Left colon (tissue), 2 donors: Measurements from ENCODE around the gene AGRP. TPM values are rescaled to one million over a fixed set of nuclear protein-coding genes. Genes with fewer than 3 reads are reported as not detected.
"Not testable (repeated sequence)": the region's sequence is repeated elsewhere in the genome, so short reads cannot be mapped to it uniquely, and the experiment has no call there.

Experiments used
- ATAC-seq: fragments of 200-7000 bp; cut with Tn5 transposase; one replicate; pipeline ENCODE4 v1.9.1; 2020; ENCODE audit warnings: mild to moderate bottlenecking, moderate library complexity
- DNase-seq, 2 donors: peaks; one replicate each; pipeline ENCODE4 v3.0.0-alpha.2; 2020
- intact Hi-C, 2 donors: fragments of 100-400 bp; cut with DNase I in 1 of 2; cut with micrococcal nuclease in 1 of 2; formaldehyde crosslinking; loops; one replicate each; pipeline versions ENCODE4 v1.11.2 to v1.14.0; 2022; cut with DNase I, micrococcal nuclease
- total RNA-seq, 2 donors: library from RNA; stranded (reverse); fragmentation: NEBNext Ultra II Directional; extraction: Animal tissue kit (Norgen Biotek cat#: 25700); gene quantifications; one replicate each; pipeline ENCODE4 v1.2.1, GENCODE V29; 2021
- donor health status: DM: no; HTN: no; CAD: no.
- donor health status: DM: yes; HTN: yes; CAD: no.

The AGRP gene
- total RNA-seq, 2 donors from 2014 or later, result not detected

DNA sequence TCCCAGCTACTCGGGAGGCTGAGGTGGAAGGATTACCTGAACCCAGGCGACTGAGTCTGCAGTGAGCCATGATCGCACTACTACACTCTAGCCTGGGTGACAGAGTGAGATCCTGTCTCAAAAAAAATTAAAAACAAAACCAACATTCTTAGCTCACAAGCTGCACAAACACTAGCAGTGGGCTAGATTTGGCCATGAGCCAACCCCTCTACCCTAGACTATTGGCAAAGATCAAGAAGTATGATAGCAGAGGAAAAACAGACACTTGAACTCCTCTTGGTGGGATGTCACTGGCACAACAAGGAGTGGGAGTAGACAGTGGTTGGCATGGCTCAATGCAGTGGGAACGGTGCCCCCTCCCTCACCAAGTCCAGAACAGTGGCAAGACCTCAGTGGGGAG lies 25.7 kb upstream of the AGRP start:
- DNase-seq, result no peak
- ATAC-seq, result no peak
- intact Hi-C loops, result no loop called here

DNA sequence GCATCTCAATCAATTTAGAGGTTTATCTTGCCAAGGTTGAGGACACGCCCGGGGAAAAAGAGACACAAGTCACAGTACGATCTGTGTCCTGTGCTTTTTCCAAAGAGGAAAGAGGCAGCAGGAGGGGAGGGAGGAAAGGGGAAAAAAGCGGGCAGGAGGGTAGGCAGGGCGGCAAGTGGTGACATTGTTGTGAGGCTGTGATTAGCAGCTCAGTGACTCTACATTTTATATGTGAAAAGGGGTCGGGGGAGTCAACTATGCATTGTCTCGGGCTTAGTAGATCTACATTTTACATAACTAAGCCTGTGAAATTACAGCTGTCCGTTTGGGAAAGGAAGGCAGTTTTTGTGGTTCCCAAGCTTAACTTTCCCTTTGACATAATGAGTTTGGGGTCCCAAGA lies 23.1 kb upstream of the AGRP start:
- ATAC-seq (no peak), DNase-seq (no peak)
- intact Hi-C loops, result no loop called here

DNA sequence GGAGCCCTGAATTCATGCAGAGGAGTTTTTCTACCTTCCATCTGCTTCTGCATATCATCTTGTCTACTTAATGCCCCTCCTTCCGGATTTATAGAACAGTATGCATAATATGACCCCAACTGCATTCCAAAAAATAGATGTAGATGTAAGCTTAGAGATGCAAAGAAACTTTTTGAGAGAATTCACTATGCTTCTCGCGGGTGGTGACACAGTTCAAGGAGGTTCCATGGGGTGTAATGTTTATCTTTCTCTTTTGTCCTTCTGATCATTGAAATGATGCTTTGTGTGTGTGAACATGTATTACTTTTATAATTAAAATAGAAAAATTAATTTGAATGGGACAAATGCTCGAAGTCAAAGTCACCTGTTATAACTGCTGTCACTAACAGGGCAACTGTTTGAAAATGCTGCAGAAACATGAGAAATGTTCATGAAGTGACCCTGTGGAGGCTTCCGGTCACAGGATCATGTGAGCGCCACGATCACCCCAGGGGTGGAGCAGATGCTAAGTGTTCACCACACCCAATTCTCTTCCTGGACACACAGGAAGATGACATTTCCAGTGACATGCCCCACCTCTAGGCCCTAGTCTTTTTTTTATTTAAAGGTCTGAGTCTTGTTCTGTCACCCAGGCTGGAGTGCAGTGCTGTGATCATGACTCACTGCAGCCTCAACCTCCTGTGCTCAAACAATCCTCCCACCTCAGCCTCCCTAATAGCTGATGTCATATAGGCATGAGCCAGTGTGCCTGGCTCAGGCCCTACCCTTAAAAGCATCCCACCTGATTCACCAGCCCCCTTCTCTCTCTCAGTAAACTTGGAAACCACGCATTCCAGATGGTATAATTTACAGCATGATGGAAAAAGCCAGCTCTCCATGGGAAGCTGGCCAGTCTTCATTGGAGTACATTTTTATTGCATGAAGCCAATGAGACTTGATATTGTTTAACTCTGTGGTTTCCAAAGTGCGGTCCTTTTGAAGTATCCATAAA lies 21.0 kb upstream of the AGRP start:
- ATAC-seq (peak; percentile 99), DNase-seq (peak; percentile 62 to 80)
- intact Hi-C loops, result no loop called here

DNA sequence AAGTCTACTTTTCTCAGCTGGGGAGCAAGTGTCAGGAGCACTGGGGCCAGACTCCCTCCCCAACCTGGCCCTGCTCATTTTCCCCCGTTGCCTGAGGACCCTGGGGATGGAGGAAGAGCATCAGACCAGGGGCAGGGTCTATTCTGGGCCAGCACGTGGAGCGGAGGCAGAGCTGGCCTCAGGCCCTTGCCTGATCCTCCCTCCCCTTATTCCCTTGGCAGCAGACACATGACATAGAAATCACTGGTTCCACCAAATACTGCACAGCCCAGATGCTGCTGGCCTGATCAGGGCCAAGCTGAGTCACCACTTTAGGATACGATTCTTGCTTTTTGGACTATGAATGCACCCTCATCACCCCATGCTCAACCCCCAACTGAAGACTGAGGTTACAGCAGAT lies 15.8 kb upstream of the AGRP start:
- no peak for ATAC-seq
- DNase-seq, result no peak
- intact Hi-C loops, result no loop called here

DNA sequence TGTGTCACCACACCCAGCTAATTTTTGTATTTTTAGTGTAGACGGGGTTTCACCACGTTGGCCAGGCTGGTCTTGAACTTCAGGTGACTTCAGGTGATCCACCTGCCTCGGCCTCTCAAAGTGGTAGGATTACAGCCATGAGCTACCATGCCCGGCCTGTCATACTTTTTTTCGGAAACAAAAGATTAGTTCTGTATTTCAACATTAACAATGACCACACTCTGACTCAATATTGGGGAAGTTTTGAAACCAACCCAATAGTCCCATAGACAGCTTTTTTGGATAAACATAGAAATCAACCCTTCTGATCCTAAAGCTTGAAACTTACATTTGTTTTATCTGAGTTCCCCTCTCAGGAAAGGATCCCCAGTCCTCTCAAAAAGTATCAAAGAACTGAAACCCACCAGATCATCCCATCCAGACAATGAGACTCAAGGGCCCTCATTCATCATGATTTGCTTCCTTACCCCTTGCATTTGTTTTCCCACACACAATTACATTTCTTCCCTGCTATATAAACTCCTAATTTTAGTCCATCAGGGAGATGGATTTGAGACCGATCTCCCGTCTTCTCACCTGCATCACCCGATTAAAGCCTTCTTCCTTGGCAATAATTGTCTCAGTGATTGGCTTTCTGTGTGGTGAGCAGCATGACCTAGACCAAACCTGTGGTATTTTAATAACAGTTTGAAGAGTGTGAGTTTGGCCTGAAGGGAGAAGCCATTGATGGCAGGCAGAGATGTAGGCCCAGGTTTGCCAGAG lies 7.2 kb upstream of the AGRP start:
- no peak for DNase-seq
- intact Hi-C loops, result no loop called here
- ATAC-seq, result no peak

DNA sequence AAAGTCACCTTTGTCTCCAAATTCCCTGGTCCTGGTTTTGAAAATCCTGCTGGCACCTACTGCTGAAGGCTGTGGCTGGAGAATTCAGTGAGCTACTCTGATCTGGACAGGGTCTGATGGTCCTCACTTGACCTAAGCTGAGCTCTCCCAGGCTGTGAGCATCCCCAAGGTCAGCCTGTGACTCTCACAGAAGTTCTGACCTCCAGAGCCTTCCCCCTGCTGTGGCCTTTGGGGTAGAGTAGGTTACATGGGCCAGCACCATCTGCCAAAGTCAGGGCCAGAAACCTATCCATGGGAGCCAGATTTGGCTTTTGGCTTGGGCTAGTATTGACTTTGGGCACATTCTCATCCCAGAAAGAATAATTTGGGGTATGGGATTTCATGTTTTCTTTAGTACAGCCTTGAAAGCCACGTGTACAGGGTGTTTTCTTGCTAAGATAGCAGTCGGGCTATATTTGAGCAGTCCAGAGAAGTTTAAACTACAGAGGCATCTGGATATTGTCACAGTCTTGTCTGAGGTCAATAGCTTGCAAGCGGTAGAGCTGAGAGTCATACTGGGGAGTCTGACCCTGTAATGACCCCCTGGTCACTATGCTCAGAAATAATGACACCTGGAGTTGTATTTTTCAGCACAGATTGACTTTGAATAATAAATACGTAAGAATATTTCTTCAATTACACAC lies 6.2 kb upstream of the AGRP start:
- intact Hi-C loops, result no loop called here
- DNase-seq, result no peak
- ATAC-seq, result no peak

DNA sequence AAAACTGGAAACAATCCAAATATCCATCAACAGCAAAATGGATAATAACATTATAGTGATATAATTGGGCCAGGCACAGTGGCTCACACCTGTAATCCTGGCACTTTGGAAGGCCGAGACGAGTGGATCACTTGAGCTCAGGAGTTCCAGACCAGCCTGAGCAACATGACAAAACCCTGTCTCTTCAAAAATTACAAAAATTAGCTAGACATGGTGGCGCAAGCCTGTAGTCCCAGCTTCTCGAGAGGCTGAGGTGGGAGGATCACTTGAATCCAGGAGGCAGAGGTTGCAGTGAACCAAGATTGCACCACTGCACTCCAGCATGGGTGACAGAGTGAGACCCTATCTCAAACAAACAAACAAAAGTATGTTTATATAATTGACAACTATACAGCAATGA lies 4.2 kb upstream of the AGRP start:
- intact Hi-C loops, ATAC-seq, DNase-seq: not testable (repeated sequence)

DNA sequence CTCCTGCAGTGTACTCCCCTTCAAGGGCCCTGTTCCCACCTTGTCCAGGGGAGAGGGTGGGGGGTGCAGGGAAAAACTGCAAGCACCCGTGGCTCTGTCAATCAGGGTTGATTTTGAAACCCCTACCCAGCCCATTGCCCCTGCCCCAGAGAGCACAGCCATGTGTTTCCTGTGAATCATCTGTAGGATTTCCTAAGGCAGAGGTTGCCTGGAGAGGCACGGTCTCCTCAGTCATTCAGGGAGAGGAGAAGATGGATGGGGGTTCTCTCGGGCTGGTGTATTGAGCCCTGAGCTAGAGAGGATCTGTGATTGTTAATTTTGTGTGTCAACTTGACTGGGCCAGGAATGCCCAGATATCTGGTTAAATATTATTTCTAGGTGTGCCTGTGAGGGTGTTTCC lies 3.5 kb upstream of the AGRP start:
- DNase-seq (no peak), ATAC-seq (no peak)
- intact Hi-C loops, result no loop called here

DNA sequence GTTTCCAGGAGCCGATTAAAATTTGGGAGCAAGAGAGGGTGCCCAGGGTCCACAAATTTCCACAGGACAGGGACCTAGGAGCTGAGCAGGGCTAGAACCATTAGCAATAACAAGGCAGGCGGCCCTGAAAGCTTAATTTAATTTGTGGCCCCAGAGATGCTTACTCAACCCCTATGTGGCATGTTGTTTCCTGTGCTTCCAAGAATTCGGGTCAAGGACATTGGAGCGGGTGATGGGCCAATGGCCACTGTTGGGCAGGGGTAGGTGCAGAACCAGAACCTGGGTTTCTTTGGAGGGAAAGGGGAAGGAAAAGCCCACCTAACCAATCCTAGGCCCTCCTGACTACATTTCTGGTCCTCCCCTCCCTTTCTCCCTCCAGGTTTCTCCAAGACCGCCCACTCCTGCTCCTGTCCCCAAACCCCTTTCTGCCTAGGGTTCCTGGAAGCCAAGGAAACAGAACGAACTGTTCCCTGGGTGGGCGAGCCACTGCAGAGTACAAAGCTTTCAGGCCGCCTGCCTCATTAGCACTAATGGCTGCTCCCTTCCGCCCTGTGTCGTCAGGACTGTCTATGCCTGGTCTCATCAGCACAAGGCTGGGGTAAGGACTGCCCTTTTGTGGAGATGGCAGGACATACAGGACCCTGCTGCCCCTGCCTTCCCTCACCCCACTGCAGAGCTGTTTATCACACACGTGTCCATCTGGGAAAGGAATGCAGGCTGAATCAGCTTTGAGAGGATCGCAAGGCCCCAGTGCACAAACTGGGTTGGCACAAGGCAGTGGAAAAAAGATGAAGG lies 581 bp upstream of the AGRP start:
- DNase-seq, result no peak
- intact Hi-C loops, result no loop called here
- no peak for ATAC-seq

DNA sequence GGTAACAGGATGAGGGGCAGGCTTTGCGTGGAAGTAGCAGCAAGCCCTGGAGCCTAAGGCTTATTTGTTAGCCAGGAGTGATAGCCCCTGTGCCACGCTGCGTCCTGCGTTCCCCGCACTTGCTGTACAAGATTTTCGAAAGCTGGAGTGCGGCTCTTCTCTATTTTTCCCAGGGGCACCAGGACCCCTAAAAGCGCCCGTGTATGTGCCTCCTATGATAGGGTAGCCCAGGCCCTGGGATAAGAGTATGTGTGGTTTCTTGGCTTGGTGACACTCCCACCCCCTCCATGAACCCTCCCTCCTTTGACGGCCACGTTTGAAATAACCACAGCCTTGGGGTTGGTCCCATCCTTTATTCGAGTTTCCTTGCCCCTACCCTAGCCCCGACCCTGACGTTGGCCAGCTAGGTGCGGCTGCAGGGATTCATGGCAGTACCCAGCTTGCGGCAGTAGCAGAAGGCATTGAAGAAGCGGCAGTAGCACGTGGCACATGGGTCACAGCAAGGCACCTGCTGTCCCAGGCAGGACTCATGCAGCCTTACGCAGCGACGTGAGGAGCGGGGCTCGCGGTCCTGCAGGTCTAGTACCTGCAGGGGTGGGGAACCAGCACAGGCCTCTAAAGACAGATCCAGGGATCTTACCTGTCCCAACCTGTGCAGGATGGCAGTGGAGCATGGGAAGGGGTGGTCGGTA lies 968 bp downstream of the AGRP start:
- intact Hi-C loops, result no loop called here
- ATAC-seq (no peak), DNase-seq (peak in 1 of 2 donors; percentile 24)

DNA sequence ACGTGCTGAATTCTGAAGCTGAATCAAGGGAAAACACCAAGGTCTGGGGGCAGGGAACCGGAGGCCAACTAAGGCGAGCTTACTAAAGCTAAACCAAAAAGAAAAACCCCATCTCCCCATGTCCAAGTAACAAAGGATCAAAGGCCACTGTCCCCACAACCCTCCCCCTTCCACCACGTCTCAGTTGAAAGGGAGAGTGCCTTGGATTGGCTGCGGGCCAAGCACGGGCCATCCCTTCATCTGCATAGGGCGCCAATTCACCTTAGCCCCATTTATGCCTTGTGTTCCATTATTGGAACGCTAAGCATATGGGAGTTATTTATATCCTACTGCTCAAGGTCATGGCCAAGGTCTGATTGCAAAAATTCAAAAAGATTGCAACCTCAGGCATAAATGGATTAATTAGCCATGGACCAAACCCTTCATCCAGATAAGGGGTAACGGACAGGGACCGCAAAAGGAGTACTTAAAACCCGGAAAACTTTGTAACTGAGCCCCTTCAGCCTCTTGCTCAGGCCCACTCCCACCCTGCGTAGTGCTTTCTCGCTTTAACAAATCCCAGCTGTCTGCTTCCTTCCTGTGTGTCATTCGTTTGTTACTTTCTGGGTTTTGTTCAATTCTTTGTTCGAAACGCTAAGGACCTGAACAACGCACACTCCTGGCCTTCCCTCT lies 1.6 kb downstream of the AGRP start:
- ATAC-seq (peak; percentile 36), DNase-seq (peak; percentile 76 to 79)
- intact Hi-C loops, result no loop called here

DNA sequence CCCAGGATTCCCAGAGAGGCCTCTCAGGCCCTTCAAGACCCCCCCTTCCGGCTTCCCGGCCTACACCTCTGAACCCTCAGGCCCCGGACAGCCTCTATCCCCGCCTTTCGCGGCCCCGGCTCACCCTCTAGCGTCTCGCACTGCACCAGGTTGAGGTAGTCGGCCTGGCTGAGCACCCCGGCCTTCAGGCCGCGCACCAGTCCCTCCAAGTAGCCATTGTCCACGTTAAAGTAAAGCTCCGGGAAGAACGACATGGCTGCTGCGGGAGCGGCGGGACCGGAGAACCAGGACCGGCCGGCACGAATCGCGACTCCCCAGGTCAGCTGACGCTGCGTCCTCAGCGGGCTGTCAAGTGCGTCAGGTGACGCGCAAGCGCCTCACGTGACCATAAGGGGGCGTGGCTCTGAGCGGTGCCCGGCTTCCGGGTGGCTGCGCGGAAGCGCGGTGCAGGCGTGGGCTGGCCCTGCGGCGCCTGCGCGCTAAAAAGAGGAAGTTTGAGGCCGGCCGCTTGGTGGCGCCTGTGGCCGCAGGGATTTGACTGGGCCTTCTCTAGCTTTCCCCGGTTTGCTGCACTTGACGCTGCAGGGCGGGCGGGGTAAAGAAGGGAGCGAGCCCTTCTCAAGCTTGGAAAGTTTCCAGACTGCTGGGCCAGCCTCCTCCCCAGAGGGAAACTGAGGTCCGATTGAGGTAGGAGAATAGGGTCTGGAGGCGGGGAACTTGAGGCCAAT lies 2.4 kb downstream of the AGRP start, which contains the start of gene ATP6V0D1:
TSS of gene ATP6V0D1 (minus strand) at position 325 of the 728 bp plus-strand sequence. CDS start at position 254, 71 bp downstream.
- DNase-seq (peak; percentile 98 to 100), ATAC-seq (peak; percentile 90)
- intact Hi-C loops, result no loop called here

DNA sequence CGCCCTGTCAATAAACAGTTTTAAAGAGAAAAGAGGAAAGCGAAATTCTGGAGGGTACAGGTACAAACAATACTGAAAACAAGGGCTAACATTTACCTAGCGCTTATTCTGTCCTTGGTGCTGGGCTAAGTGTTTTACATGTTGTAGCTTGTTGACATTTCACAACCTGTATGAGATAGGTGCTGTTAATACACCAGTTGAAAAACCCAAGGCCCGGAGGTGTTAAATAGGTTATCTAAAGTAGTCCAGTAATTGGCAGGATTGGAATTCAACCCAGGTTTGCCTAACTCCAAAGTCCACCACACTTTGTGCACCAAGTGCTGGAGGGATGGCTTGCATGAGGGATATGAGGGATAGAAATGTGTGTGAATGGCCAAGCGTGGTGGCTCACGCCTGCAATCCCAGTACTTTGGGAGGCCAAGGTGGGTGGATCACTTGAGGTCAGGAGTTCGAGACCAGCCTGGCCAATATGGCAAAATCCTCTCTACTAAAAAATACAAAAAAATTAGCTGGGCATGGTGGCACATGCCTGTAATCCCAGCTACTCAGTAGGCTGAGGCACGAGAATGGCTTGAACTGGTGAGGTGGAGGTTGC lies 5.3 kb downstream of the AGRP start:
- intact Hi-C loops, result no loop called here
- DNase-seq, result no peak

DNA sequence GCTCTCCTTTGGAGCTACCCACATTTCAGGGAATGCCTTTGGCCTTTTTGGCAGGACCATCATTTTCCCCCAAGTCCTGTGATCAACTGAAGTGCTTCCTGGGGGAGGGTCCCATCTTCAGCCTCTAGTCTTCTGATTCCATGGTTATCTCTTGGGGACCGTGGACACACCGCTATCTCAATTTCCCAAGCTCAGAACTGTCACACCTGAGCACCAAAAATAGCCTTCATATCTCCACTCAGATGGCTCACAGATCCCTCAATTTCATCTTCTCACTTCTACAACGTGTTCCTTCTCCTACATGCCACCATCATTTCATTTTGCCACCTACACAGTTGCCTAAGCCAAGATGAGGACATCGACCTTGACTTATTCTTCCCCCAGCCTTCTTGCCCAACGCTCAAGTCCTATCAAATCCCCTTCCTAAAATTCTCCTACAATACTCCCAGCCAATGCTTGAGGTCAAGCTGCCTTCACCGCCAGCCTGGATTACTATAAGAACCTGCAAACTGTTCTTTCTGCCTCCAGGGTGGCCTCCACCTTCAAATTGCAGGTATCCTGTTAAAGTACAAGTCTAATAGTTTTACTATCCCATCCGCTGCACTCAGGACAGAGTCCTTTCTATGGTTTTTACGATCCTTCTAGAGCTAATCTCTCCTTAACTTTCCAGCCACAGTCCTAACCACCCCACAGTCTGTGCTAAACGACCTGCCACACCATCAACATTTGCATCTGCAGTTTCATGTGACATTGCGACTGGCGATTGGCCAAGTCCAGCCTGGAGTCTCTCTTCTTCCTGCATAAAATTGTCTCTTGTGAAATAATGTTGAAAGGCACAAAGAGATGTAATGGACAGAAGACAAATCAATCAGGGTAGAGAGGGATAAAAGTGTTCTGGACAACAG lies 8.5 kb downstream of the AGRP start:
- peak; percentile 64 for ATAC-seq
- intact Hi-C loops, result no loop called here
- DNase-seq, result peak in 1 of 2 donors; percentile 50

More for the DNA sequence above, 5.3 kb downstream of the AGRP start:
- ATAC-seq, result no peak

DNA sequence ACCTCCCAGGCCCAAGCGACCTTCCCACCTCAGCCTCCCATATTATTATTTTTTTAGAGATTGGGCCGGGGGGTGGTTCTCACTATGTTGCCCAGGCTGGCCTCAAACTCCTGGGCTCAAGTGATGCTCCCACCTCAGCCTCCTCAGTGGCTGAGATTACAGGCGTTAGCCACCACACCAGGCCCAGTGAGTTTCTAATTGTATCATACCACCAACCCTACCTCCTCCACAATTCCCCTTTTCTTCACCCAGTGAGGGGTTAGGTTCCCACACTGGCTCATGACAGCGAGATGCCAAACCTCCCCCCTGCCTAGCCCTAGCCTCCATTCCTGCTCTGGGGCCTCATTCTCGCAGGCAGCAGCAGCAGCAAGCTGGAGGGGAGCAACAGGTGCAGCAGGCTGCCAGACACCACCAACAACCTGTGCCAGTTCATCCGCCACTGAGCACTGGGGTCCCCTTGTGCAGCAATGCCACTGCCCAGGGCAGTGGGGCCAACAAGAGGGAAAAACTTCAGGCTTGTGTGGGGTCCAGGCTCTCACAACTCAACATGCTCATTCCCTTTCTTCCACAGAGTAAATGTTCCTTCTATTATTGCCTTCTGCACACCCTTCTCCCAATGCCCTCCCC lies 11.5 kb downstream of the AGRP start:
- intact Hi-C loops, result no loop called here
- no peak for ATAC-seq
- DNase-seq, result no peak
